Limb (tissue), 2 donors: Measurements from ENCODE around the gene CCDC197.
A peak's percentile ranks its signal among the peaks of the same experiment; 100 is the strongest.

Experiments
- DNase-seq, 2 donors: peaks; one replicate each; pipeline ENCODE4 v3.0.0-alpha.2; 2016; ENCODE audit errors: extremely low spot score in 2 of 2

Gene CCDC197

DNA sequence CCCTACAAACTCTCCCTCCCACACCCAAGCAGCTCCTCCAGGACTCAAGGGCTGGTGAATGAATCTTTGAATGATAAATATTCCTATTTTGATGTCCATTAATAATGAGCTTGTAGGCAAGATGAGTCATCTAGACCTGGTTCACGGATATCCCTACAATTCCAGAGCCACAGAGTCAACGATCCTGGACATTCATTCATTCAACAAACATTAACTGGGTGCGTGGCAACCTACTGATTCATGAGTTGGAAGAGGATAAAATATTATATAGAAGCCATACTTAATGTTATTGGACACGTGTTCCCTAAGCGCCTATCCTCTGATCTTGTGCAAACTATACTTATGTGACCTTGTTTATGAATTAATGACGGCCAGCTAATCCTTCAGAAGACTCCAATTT lies 28.6 kb downstream of the CCDC197 start:
- DNase-seq = no peak

- peak; percentile 97 to 99 for DNase-seq
Measured at GRCh38 chr14:94026173-94026888, 29.2 kb downstream of the CCDC197 start, which contains the start of gene OTUB2. Gene OTUB2 (plus strand): TSS chr14:94026340. CDS start chr14:94026538, 198 bp downstream.

- no peak for DNase-seq
Measured at GRCh38 chr14:94026889-94027469, 29.9 kb downstream of the CCDC197 start.

DNA sequence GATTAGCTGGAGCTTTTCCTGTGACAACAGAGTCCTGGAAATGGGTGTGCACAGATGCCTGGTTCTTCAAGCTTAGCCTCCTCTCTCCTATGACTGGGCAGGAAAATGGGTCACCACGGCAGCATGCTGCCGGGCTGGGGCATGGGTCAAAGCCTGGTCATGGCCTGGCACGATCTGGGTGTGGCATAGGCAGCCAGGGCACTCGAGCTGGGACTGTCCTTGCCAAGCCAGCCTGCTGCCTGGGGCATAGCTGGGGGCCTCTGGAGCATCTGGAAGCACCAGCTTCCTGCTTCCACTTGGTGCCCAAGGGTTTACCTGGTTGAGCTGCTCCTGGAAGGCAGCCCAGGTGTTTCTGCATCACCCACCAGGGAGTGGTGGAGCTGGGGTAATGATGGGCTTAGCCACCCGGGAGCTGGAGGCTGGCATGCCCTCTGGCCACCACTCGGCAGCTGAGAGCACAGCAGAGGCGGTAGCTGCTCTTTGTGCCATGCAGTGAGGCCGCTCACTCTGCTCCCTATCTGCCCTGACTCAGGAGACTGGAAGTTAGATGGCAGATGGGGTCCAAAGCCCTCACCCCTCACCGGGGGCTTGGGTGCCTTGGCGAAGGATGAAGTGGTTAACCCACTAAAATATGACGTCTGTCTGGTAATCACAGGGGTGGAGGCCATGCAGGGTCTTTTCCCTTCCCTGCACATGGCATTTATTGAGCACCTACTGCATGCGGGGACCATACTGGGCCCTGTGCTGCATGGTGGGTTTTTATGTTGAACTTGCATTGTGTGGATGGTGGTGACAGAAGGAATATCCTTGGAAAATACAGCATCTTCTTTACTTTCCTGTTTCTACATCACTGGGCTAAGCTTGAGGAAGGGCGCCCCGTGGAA lies 30.7 kb downstream of the CCDC197 start:
- no peak for DNase-seq

DNA sequence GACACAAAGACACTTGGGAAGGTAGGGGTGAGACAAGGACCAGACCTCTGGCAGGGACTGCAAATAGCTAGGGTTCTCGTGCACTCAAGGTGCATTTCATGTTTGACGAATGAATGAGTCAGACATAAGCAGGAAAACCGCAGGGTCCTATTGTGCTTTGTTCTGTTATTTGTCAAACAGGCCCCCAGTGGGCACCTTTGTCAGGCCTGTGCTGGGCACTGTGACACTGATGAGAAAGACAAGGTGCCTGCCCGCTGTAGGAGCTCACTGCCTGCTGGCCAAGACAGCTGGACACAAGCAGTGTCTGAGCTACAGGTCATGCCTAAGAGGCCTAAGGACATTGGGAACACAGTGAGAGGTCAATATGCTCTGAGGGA lies 31.3 kb downstream of the CCDC197 start:
- no peak for DNase-seq

DNA sequence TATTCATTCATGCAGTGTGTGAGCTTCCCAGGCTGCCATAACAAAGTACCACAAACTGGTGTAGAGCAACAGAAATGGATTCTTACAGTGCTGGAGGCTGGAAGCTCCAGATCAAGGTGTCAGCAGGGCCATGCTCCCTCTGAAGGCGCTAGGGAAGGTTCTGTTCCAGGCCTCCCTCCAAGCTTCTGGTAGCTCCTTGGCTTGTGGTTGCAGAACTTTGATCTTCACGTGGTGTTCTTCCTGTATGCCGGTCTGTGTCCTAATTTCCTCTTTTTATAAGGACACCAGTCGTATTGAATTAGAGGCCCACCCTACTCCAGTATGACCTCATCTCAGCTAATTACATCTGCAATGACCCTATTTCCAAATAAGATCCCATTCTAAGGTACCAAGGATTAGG lies 32.2 kb downstream of the CCDC197 start:
- DNase-seq = no peak

DNA sequence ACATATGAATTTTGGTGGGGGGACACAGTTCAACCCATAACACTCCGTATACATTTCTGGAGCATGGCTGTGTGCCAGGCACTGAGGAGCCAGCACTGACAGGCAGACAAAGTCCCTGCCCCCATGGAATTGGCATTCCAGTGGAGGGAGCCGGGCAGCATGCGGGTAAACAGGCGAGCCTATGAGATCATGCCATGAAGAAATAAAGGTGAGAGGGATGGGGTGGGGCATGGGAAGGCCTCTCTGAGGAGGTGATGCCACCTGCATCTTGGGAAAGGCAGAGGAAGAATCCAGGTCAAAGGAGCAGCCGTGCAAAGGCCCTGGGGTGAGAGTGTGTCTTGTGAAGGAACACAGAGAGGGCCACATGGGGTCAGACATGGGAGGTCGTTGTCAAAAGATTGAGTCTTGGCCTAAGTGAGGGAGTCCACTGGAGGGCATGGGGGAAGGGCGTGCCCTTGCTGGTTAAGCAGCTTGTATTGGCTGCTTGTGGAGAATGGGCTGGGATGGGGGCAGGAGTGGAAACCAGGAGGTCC lies 32.6 kb downstream of the CCDC197 start:
- no peak for DNase-seq

DNA sequence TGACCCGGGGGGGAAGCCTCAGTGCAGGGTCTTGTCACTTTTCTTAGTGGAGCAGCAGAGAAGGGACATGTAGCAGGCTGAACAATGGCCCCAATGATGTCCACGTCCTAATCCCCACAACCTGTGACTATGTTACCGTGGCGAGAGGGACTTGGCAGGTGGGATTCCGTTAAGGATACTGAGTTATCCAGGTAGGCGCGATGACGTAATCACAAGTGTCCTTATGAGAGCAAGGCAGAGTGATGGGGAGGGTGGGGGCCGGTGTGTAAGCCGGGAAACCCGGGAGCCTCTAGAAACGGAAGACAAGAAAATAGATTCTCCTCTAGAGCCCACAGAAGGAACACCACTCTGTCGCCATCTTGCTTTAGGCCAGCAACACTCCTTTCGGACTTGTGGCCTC lies 33.5 kb downstream of the CCDC197 start:
- DNase-seq = no peak

GRCh38 chr14:94031161-94031882 lies 34.2 kb downstream of the CCDC197 start:
- DNase-seq = no peak

DNA sequence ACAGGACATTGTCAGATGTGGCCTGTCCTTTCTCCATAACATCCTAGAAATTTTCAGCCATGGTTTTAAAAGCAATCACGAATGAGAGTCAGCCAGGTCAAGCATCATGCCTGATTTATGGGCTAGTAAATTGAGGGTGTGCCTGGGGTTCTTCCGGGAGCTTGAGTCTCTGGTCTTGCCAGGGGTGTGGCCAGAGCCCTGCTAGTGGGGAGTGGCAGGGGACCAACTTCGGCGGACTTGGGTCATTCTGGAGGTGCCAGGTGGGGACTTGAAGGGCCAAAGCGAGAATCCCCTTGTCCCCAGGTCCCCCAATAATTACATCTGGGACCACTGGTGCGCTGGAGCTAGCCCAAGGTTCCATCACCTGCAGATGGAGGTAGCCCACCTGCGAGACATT lies 34.8 kb downstream of the CCDC197 start:
- DNase-seq = no peak

GRCh38 chr14:94034886-94035285 lies 37.8 kb downstream of the CCDC197 start:
- no peak for DNase-seq

GRCh38 chr14:94036313-94037167 lies 39.4 kb downstream of the CCDC197 start:
- peak; percentile 33 to 70 for DNase-seq

DNA sequence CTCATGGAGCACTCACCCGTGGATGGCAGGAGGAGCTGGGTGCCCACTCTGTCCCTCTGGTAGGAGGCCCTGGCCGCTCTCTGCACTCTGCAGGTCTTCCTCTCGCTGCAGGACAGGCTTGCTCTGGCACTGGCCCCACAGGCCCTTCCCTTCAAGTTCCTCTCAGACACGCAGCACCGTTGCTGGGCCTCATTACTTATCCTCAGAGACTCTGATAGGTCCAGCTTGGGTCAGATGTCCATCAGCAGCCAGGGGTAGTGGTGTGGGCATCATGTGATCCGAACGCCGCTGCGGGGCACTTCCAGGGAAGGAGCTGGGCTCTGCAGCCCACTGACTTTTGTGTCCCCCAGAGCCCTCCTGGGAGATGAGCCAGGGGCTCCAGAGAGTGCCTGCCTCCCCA lies 40.9 kb downstream of the CCDC197 start:
- DNase-seq = no peak

GRCh38 chr14:94038510-94038909 lies 41.4 kb downstream of the CCDC197 start:
- no peak for DNase-seq

- DNase-seq = no peak
Measured at GRCh38 chr14:94038921-94039629, 42.0 kb downstream of the CCDC197 start.

DNA sequence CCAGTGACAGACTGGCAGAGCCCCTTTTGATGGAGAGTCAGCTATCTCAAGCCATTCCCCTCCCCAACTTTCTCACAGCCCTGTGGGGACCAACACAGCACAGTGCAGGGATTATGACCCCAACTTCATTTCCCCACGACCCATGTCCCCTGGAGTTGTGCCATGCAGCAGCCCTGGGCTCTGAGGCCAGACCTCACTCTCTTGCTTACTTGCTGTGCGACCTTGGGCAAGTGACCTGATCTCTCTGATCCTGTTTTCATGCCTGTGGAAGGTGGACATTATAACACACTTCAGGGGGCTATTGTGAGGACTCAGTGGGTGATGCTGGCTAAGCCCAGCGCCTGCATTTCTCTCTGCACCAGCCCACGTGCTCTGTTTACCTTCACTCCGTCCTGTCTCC lies 43.1 kb downstream of the CCDC197 start:
- DNase-seq = no peak

- DNase-seq = no peak
Measured at GRCh38 chr14:94040796-94041195, 43.7 kb downstream of the CCDC197 start.

DNA sequence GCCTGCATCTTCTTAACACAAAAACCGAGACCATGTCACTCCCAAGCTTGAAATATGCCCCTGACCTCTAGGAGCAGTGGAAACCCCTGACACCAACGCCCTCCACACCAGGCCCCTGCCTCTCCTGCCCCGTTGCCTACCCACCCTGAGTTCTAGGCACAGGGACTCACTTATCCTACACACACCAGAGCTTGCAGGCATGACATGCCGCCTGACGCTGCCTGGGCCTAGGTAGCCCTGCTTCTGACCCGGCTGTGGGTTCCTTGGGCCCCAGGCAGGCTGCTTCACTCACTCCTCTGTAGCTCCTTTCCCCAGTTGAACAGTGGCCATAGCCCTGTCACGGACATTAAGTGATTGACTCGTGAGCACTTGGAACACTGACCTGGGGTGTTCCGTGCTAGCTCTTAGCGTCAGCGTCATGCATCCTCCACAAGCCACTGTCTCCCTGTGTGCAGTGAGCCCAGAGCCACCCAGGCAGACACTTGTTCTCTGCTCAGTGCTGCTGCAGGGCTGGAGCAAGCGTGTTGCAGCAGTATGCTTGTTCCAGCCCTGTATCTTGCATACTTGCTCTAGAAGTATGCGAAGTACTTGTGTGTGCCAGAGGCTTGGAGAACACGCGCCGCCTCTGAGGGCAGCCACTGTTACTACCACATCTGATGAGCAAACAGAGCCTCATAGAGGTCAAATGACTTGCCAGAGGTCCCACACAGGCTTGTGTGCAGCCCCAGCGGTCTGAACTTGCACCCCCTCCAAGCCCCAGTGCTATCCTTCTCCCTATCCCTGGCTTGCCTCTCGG lies 44.6 kb downstream of the CCDC197 start:
- no peak for DNase-seq
